ENCODE data around the gene RCL1. TPM values are rescaled to one million over a fixed set of nuclear protein-coding genes. Genes with fewer than 3 reads are reported as not detected.
A peak's percentile ranks its signal among the peaks of the same experiment; 100 is the strongest.

Gene RCL1
- total RNA-seq, 1 donor from 2014 or later: 28.3 TPM

DNA sequence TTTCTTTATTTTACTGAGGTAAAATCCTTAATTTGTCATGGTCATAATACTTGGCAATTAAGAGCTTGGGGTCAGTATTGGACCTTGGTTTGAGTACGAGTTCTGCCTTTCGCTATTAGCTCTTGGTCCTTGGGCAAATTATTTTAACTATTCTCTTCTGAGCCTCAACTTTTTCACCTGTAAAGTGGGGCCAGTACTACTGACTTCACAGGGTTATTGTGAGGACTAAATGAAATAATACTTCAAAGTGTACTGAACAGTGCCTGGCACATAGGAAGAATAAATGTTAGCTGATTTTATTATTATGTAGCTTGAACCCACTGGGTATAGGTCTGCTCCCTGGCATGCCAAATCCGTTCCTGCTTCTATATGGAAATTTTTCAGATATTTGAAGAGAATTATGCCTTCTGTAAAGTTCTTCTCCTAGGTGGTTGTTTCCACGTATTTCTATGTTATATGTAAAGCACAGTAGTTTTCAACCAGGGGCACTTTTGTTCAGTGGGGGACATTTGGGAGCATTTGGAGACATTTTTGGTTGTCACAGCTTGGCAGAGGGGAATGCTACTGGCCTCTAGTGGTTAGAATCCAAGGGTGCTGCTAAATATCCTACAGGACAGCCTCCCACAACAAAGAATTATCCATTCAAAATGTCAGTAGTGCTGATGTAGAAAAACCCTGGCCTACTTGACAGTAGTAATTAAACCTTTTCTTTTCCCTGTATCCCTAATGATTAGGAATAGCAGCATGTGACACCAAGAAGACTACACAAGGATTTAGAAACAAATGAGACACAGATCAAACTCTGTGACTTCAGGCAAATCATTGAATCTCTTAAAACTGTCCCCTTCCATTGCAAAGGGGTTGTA lies 4.5 kb downstream of the RCL1 start:
- intact Hi-C loops (cut with DNase I): no loop called here
- no peaks in the 10 kb centered on the region for H3K27me3 ChIP-seq

DNA sequence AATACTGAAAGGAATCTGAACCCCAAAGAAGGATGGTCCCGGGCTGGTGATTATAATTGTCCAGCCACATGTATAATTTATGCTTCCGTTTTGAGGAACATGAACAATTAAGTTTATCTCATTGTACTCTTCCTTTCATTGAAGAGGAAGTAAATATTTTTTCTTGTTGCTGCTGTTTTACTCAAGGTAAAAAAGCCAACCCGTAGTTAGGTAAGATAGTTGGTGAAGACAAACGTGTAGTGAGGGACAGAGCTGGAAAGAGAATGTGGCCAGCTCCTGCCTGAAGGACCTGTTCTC lies 5.1 kb downstream of the RCL1 start:
- H3K4me1 ChIP-seq: peaks cover 7 to 15% of the 10 kb centered on the region in 2 donors
- peak overlapping the region; percentile 60 to 68 for H3K27ac ChIP-seq
- intact Hi-C loops (cut with DNase I): no loop called here
- H3K27me3 ChIP-seq: no peaks in the 10 kb centered on the region
- H3K4me3 ChIP-seq: no peak overlapping the region
- no peaks in the 10 kb centered on the region for H3K36me3 ChIP-seq
- no peak for DNase-seq (ENCODE audit: low spot score in 2 of 2)
- TF ChIP-seq, protein P1, sequence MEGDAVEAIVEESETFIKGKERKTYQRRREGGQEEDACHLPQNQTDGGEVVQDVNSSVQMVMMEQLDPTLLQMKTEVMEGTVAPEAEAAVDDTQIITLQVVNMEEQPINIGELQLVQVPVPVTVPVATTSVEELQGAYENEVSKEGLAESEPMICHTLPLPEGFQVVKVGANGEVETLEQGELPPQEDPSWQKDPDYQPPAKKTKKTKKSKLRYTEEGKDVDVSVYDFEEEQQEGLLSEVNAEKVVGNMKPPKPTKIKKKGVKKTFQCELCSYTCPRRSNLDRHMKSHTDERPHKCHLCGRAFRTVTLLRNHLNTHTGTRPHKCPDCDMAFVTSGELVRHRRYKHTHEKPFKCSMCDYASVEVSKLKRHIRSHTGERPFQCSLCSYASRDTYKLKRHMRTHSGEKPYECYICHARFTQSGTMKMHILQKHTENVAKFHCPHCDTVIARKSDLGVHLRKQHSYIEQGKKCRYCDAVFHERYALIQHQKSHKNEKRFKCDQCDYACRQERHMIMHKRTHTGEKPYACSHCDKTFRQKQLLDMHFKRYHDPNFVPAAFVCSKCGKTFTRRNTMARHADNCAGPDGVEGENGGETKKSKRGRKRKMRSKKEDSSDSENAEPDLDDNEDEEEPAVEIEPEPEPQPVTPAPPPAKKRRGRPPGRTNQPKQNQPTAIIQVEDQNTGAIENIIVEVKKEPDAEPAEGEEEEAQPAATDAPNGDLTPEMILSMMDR (IDR thresholded peaks at IDR 0.05): no peak
- H3K9me3 ChIP-seq: no peaks in the 10 kb centered on the region

More for the DNA sequence above, 4.5 kb downstream of the RCL1 start:
- Histone ChIP-seq H3K9me3 (no peaks in the 10 kb centered on the region), H3K27ac (peak overlapping the region; percentile 60 to 68), H3K4me1 (peaks cover 7 to 15% of the 10 kb centered on the region in 2 donors), H3K36me3 (no peaks in the 10 kb centered on the region), H3K4me3 (no peak overlapping the region)
- DNase-seq (ENCODE audit: low spot score in 2 of 2): no peak
- TF ChIP-seq, protein P1 (IDR thresholded peaks at IDR 0.05): peak; percentile 11 to 65 (median 61)

DNA sequence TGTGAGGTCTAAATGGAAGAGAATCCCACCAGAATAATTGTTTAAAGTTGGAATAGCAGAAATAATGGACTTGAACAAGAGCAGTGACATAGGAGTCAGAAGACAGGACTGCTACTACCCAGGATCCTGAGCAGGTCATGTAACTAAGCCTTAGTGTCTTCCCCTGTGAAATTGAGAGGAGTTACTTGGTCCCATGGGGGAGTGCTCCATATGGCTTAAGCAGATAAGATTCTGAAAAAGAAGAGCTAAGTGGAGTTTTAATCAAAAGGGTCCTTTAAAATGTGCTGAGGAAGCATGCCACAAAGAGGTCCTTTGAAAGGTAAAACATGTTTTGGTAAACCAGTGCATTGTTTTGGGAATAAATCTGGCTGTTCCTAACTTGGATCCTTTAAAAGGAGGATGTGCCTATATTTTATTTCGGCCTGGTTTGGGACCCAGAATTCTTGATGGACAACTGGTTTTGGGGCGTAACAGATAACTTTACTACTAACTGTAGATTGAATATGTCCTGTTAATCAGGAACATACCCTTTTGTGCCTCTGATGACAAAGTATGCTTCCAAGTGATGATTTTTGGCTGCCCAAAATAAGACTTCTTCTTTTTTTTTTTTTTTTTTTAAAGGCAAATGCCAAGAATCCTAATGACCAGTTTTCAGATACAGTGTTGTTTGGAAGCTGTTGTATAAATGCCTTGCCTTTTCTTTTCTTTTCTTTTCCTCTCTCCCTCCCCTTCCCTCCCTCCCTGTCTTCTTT lies 5.7 kb downstream of the RCL1 start:
- no peak for DNase-seq (ENCODE audit: low spot score in 2 of 2)
- Histone ChIP-seq H3K4me1 (peaks cover 7 to 15% of the 10 kb centered on the region in 2 donors), H3K4me3 (no peak overlapping the region), H3K9me3 (no peaks in the 10 kb centered on the region), H3K27me3 (no peaks in the 10 kb centered on the region), H3K36me3 (no peaks in the 10 kb centered on the region), H3K27ac (peak overlapping the region; percentile 60 to 68)
- TF ChIP-seq, protein P1 (IDR thresholded peaks at IDR 0.05): no peak
- intact Hi-C loops (cut with DNase I): no loop called here

DNA sequence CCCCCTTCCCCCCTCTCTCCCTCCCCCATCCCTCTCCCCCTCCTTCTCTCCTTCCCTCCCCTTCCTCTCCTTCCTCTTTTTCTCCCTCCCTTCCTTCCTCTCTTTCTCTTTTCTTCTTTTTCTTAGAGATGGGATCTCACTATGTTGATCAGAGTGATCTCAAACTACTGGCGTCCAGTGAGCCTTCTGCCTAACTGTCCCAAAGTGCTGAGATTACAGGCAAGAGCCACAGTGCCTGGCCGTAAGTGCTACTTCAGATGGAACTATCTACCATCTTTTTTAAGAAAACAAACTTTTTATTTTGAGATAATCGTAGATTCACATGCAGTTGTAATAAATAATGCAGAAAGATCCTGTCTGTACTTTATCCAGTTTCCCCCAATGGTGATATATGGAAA lies 6.3 kb downstream of the RCL1 start:
- no peak for DNase-seq (ENCODE audit: low spot score in 2 of 2)
- H3K27me3 ChIP-seq: no peaks in the 10 kb centered on the region
- H3K9me3 ChIP-seq: no peaks in the 10 kb centered on the region
- intact Hi-C loops (cut with DNase I): no loop called here
- no peak overlapping the region for H3K4me3 ChIP-seq
- TF ChIP-seq, protein P1 (IDR thresholded peaks at IDR 0.05): no peak
- H3K4me1 ChIP-seq: peaks cover 7 to 19% of the 10 kb centered on the region in 2 donors
- peak overlapping the region; percentile 60 to 68 for H3K27ac ChIP-seq
- no peaks in the 10 kb centered on the region for H3K36me3 ChIP-seq

DNA sequence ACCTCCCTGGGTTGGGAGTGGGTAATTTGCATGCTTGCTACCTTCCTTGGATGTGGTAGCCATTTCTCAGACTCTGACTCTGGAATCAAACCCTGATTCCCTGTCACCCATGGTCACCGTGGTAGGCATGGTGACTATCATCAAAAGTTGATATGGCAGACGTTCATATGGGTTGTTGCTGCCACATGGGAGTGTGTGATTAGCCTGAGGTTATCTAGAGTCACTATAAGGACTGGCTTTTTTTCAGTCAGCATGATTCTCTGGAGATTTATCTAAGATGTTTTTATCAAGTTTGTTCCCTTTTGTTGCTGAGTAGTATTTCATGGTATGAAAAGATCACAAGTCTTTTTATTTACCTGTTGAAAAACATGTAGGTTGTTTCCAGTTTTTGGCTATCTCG lies 7.0 kb downstream of the RCL1 start:
- TF ChIP-seq, protein P1 (IDR thresholded peaks at IDR 0.05): no peak
- no peak for DNase-seq (ENCODE audit: low spot score in 2 of 2)
- H3K27ac ChIP-seq: peak overlapping the region; percentile 60 to 68
- H3K9me3 ChIP-seq: no peaks in the 10 kb centered on the region
- no peak overlapping the region for H3K4me3 ChIP-seq
- intact Hi-C loops (cut with DNase I): no loop called here
- no peaks in the 10 kb centered on the region for H3K27me3 ChIP-seq
- H3K4me1 ChIP-seq: peaks cover 5 to 22% of the 10 kb centered on the region in 2 donors
- no peaks in the 10 kb centered on the region for H3K36me3 ChIP-seq
